ENCODE measurements around the gene CMC4.

The CMC4 gene

DNA sequence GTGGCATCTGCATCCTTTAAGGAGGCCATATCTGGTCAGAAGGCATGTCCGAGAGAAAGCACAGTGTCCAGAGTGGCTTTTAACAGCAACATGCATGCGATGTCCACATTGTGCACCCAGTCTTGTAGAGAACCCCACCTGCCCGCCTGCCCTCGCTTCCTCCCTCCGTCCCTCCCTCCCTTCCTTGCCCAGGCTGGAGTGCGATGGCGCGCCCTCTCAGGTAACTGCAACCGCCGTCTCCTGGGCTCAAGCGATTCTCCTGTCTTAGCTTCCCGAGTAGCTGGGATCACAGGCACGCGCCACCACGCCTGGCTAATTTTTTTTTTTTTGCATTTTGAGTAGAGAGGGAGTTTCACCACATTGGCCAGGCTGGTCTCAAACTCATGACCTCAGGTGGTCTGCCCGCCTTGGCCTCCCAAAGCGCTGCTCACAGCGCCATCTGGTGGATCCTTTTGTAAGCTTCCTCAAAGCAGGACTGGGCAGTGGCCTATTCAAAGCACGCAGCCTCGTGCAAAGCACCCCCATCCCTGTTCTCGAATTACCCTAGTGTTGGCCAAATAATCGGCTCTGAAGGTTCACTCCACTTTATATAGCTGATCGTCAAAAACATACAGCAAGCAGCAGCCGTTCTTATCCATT is 15.4 kb upstream of the CMC4 start:
- TF ChIP-seq RAD21 (IDR thresholded peaks at IDR 0.05; ENCODE audit: low read depth): 0 out of 2 replicates have a peak, but pooled peaks have one; percentile 17
- TF ChIP-seq TEAD4 (IDR thresholded peaks at IDR 0.05): no peak
- no peak for TF ChIP-seq CEBPB (IDR thresholded peaks at IDR 0.05)

- TF ChIP-seq CEBPB (IDR thresholded peaks at IDR 0.05): no peak
- TF ChIP-seq CREB1 (IDR thresholded peaks at IDR 0.05; ENCODE audit: low read depth): no peak
- TF ChIP-seq ZBTB7A (IDR thresholded peaks at IDR 0.05; ENCODE audit: low read depth): no peak
- TF ChIP-seq TEAD4 (IDR thresholded peaks at IDR 0.05): no peak
- TF ChIP-seq TCF12 (IDR thresholded peaks at IDR 0.05; ENCODE audit: low read depth): no peak
- TF ChIP-seq TAF1 (IDR thresholded peaks at IDR 0.05; ENCODE audit: low read depth): no peak
- no peak for TF ChIP-seq EP300 (IDR thresholded peaks at IDR 0.05; ENCODE audit: borderline replicate concordance)
- TF ChIP-seq, protein P1, sequence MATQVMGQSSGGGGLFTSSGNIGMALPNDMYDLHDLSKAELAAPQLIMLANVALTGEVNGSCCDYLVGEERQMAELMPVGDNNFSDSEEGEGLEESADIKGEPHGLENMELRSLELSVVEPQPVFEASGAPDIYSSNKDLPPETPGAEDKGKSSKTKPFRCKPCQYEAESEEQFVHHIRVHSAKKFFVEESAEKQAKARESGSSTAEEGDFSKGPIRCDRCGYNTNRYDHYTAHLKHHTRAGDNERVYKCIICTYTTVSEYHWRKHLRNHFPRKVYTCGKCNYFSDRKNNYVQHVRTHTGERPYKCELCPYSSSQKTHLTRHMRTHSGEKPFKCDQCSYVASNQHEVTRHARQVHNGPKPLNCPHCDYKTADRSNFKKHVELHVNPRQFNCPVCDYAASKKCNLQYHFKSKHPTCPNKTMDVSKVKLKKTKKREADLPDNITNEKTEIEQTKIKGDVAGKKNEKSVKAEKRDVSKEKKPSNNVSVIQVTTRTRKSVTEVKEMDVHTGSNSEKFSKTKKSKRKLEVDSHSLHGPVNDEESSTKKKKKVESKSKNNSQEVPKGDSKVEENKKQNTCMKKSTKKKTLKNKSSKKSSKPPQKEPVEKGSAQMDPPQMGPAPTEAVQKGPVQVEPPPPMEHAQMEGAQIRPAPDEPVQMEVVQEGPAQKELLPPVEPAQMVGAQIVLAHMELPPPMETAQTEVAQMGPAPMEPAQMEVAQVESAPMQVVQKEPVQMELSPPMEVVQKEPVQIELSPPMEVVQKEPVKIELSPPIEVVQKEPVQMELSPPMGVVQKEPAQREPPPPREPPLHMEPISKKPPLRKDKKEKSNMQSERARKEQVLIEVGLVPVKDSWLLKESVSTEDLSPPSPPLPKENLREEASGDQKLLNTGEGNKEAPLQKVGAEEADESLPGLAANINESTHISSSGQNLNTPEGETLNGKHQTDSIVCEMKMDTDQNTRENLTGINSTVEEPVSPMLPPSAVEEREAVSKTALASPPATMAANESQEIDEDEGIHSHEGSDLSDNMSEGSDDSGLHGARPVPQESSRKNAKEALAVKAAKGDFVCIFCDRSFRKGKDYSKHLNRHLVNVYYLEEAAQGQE (IDR thresholded peaks at IDR 0.05; ENCODE audit: low read depth): no peak
- no peak for TF ChIP-seq YY1 (IDR thresholded peaks at IDR 0.05; ENCODE audit: low read depth)
- no peak for TF ChIP-seq MAX (IDR thresholded peaks at IDR 0.05)
- TF ChIP-seq RAD21 (IDR thresholded peaks at IDR 0.05; ENCODE audit: low read depth): no peak
- no peak for TF ChIP-seq NFIC (IDR thresholded peaks at IDR 0.05)
- no peak for TF ChIP-seq FOXM1 (IDR thresholded peaks at IDR 0.05; ENCODE audit: borderline replicate concordance, low read depth)
- TF ChIP-seq, protein P2, sequence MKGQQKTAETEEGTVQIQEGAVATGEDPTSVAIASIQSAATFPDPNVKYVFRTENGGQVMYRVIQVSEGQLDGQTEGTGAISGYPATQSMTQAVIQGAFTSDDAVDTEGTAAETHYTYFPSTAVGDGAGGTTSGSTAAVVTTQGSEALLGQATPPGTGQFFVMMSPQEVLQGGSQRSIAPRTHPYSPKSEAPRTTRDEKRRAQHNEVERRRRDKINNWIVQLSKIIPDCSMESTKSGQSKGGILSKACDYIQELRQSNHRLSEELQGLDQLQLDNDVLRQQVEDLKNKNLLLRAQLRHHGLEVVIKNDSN (IDR thresholded peaks at IDR 0.05): no peak
- TF ChIP-seq EGR1 (IDR thresholded peaks at IDR 0.05): no peak
Measured at GRCh38 chrX:155071694-155072280, 851 bp upstream of the CMC4 start.

- TF ChIP-seq EP300 (IDR thresholded peaks at IDR 0.05; ENCODE audit: borderline replicate concordance): no peak
- TF ChIP-seq TAF1 (IDR thresholded peaks at IDR 0.05; ENCODE audit: low read depth): peak; percentile 39; the same call in 1 of the 2 replicates
Measured at GRCh38 chrX:155070663-155070974, 317 bp downstream of the CMC4 start.

- TF ChIP-seq TEAD4 (IDR thresholded peaks at IDR 0.05) (no peak), EGR1 (IDR thresholded peaks at IDR 0.05) (no peak), CREB1 (IDR thresholded peaks at IDR 0.05; ENCODE audit: low read depth) (no peak), TCF12 (IDR thresholded peaks at IDR 0.05; ENCODE audit: low read depth) (no peak), MAX (IDR thresholded peaks at IDR 0.05) (no peak), YY1 (IDR thresholded peaks at IDR 0.05; ENCODE audit: low read depth) (no peak), CEBPB (IDR thresholded peaks at IDR 0.05) (no peak), ZBTB7A (IDR thresholded peaks at IDR 0.05; ENCODE audit: low read depth) (no peak), TAF1 (IDR thresholded peaks at IDR 0.05; ENCODE audit: low read depth) (no peak)
- TF ChIP-seq, protein P2 (IDR thresholded peaks at IDR 0.05): no peak
- TF ChIP-seq, protein P1 (IDR thresholded peaks at IDR 0.05; ENCODE audit: low read depth): no peak
Measured at GRCh38 chrX:155070038-155070437, 898 bp downstream of the CMC4 start.

GRCh38 chrX:155069414-155069813 is 1.5 kb downstream of the CMC4 start:
- TF ChIP-seq EP300 (IDR thresholded peaks at IDR 0.05; ENCODE audit: borderline replicate concordance): no peak
- no peak for TF ChIP-seq FOXM1 (IDR thresholded peaks at IDR 0.05; ENCODE audit: borderline replicate concordance, low read depth)
- TF ChIP-seq, protein P2 (IDR thresholded peaks at IDR 0.05): no peak
- TF ChIP-seq NFIC (IDR thresholded peaks at IDR 0.05): no peak
- no peak for TF ChIP-seq ZBTB7A (IDR thresholded peaks at IDR 0.05; ENCODE audit: low read depth)
- no peak for TF ChIP-seq EGR1 (IDR thresholded peaks at IDR 0.05)
- no peak for TF ChIP-seq TEAD4 (IDR thresholded peaks at IDR 0.05)
- TF ChIP-seq YY1 (IDR thresholded peaks at IDR 0.05; ENCODE audit: low read depth): no peak
- TF ChIP-seq MAX (IDR thresholded peaks at IDR 0.05): no peak
- no peak for TF ChIP-seq TCF12 (IDR thresholded peaks at IDR 0.05; ENCODE audit: low read depth)
- TF ChIP-seq CREB1 (IDR thresholded peaks at IDR 0.05; ENCODE audit: low read depth): no peak
- no peak for TF ChIP-seq RAD21 (IDR thresholded peaks at IDR 0.05; ENCODE audit: low read depth)
- TF ChIP-seq CEBPB (IDR thresholded peaks at IDR 0.05): no peak
- TF ChIP-seq, protein P1 (IDR thresholded peaks at IDR 0.05; ENCODE audit: low read depth): no peak
- TF ChIP-seq TAF1 (IDR thresholded peaks at IDR 0.05; ENCODE audit: low read depth): no peak
